Loucy (cell line): ENCODE measurements around the gene TMEM108.

Experiments
- H2AFZ ChIP-seq: fragments of 200-600 bp; sonication (generic); 2 replicates; pipeline ENCODE4 v1.6.0; 2016; ENCODE audit warnings: antibody characterized with exemption, mild to moderate bottlenecking, low read length, moderate library complexity
- H3F3A ChIP-seq: fragments of 200-600 bp; 2 replicates; pipeline ENCODE4 v1.6.0; 2016; ENCODE audit warnings: antibody characterized with exemption, low read depth, mild to moderate bottlenecking
- H3K27me3 ChIP-seq: fragments of 200-600 bp; sonication (generic); 2 replicates; pipeline ENCODE4 v1.6.1; 2014; ENCODE audit warnings: low read length, mild to moderate bottlenecking; ENCODE audit not compliant: insufficient read depth, poor library complexity, severe bottlenecking
- H3K36me3 ChIP-seq: fragments of 200-600 bp; sonication (generic); 2 replicates; pipeline ENCODE4 v1.6.1; 2016; ENCODE audit warnings: low read length; ENCODE audit not compliant: insufficient read depth
- H3K4me1 ChIP-seq: fragments of 200-600 bp; sonication (generic); 2 replicates; pipeline ENCODE4 v1.5.1; 2014; ENCODE audit warnings: low read length, mild to moderate bottlenecking; ENCODE audit not compliant: insufficient read depth, poor library complexity, severe bottlenecking
- H3K4me2 ChIP-seq: fragments of 200-600 bp; sonication (generic); 2 replicates; pipeline ENCODE4 v1.6.0; 2014; ENCODE audit warnings: antibody characterized with exemption, low read length, low read depth, mild to moderate bottlenecking; ENCODE audit not compliant: poor library complexity, severe bottlenecking
- H3K4me3 ChIP-seq: fragments of 200-600 bp; sonication (generic); 2 replicates; pipeline ENCODE4 v1.5.1; 2014; ENCODE audit warnings: low read length, mild to moderate bottlenecking, mixed read lengths; ENCODE audit not compliant: poor library complexity, severe bottlenecking
- H3K79me2 ChIP-seq: fragments of 200-600 bp; sonication (generic); 2 replicates; pipeline ENCODE4 v1.6.1; 2014; ENCODE audit warnings: low read length; ENCODE audit not compliant: insufficient read depth
- H3K9ac ChIP-seq: fragments of 200-600 bp; sonication (generic); 2 replicates; pipeline ENCODE4 v1.6.0; 2014; ENCODE audit warnings: mild to moderate bottlenecking, low read depth, low read length, moderate library complexity; ENCODE audit not compliant: poor library complexity, severe bottlenecking
- H3K9me2 ChIP-seq: fragments of 200-600 bp; sonication (generic); replicated peaks from 2 replicates; pipeline ENCODE4 v1.6.1; 2016; ENCODE audit warnings: low read depth, low read length, mixed read lengths
- H3K9me3 ChIP-seq: fragments of 200-600 bp; sonication (generic); 2 replicates; pipeline ENCODE4 v1.6.1; 2014; ENCODE audit warnings: mild to moderate bottlenecking, antibody characterized with exemption, low read length, low read depth; ENCODE audit not compliant: insufficient read depth
- H4K20me1 ChIP-seq: fragments of 200-600 bp; sonication (generic); 2 replicates; pipeline ENCODE4 v1.6.0; 2014; ENCODE audit warnings: antibody characterized with exemption, low read length, mild to moderate bottlenecking; ENCODE audit not compliant: insufficient read depth, poor library complexity, severe bottlenecking
- EZH2phosphoT487 ChIP-seq: fragments of 200-600 bp; IDR thresholded peaks from 2 replicates; pipeline ENCODE4 v1.6.1; 2018; ENCODE audit warnings: antibody characterized with exemption, mild to moderate bottlenecking, moderate library complexity, borderline replicate concordance
- TF ChIP-seq, protein P1 (sequence below): fragments of 200-600 bp; sonication (generic); conservative IDR thresholded peaks from 2 replicates; pipeline ENCODE4 v1.5.1; 2014; ENCODE audit warnings: mild to moderate bottlenecking, antibody characterized with exemption, low read length

The TMEM108 gene

DNA sequence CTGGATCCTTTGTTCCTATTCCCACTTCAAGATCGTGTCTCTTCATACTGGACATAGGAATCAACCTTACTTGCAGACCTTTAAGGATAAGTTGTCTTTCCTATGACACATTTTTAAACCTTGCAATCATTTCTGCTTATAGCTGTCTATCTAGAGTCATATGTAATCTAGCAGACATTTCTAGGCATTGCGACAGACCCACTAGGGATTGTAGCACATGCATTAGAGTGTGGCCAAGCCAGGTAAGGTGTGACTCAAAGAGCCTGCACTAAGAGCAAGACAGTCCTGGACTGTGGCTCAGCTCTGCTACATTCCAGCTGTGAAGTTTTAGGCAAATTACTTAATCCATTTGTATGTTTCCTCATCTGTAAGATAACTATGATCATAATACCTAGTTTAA lies 322.8 kb downstream of the TMEM108 start:
- H3K36me3 ChIP-seq, result no peaks in the 10 kb centered on the region
- no peak overlapping the region for H3K9ac ChIP-seq
- H3K9me3 ChIP-seq, result no peaks in the 10 kb centered on the region
- TF ChIP-seq EZH2phosphoT487, result no peak
- TF ChIP-seq, protein P1, sequence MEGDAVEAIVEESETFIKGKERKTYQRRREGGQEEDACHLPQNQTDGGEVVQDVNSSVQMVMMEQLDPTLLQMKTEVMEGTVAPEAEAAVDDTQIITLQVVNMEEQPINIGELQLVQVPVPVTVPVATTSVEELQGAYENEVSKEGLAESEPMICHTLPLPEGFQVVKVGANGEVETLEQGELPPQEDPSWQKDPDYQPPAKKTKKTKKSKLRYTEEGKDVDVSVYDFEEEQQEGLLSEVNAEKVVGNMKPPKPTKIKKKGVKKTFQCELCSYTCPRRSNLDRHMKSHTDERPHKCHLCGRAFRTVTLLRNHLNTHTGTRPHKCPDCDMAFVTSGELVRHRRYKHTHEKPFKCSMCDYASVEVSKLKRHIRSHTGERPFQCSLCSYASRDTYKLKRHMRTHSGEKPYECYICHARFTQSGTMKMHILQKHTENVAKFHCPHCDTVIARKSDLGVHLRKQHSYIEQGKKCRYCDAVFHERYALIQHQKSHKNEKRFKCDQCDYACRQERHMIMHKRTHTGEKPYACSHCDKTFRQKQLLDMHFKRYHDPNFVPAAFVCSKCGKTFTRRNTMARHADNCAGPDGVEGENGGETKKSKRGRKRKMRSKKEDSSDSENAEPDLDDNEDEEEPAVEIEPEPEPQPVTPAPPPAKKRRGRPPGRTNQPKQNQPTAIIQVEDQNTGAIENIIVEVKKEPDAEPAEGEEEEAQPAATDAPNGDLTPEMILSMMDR, result no peak
- no peak overlapping the region for H3K4me2 ChIP-seq
- no peak overlapping the region for H2AFZ ChIP-seq
- H4K20me1 ChIP-seq, result no peaks in the 10 kb centered on the region
- no peaks in the 10 kb centered on the region for H3K9me2 ChIP-seq
- H3K4me3 ChIP-seq, result no peak overlapping the region
- no peaks in the 10 kb centered on the region for H3K4me1 ChIP-seq
- H3K27me3 ChIP-seq, result peaks cover 4% of the 10 kb centered on the region
- H3K79me2 ChIP-seq, result no peaks in the 10 kb centered on the region
- H3F3A ChIP-seq, result no peaks in the 10 kb centered on the region

DNA sequence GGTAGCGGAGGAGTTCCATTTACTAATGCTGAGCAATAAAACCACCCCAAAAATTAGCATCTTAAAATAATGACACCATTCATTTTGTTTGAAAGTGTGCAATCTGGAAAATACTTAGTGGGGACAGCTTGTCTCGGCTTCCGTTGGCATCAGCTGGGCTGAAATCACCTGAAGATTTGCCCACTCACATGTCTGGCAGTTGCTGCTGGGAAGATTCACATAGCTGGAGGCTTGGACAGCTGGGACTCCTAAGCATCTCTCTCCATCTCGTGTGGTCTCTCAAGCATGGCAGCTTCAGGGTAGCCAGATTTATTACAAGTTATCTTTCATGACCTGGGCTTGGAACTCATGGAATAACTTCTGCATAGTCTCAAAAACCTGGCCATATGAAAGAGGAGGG lies 323.2 kb downstream of the TMEM108 start:
- no peak overlapping the region for H3K9ac ChIP-seq
- H2AFZ ChIP-seq, result no peak overlapping the region
- no peaks in the 10 kb centered on the region for H3K36me3 ChIP-seq
- no peaks in the 10 kb centered on the region for H3F3A ChIP-seq
- H4K20me1 ChIP-seq, result no peaks in the 10 kb centered on the region
- H3K9me2 ChIP-seq, result no peaks in the 10 kb centered on the region
- no peaks in the 10 kb centered on the region for H3K4me1 ChIP-seq
- no peak overlapping the region for H3K4me2 ChIP-seq
- H3K79me2 ChIP-seq, result no peaks in the 10 kb centered on the region
- peaks cover 4% of the 10 kb centered on the region for H3K27me3 ChIP-seq
- no peaks in the 10 kb centered on the region for H3K9me3 ChIP-seq
- no peak for TF ChIP-seq EZH2phosphoT487
- TF ChIP-seq, protein P1, result no peak
- H3K4me3 ChIP-seq, result no peak overlapping the region

DNA sequence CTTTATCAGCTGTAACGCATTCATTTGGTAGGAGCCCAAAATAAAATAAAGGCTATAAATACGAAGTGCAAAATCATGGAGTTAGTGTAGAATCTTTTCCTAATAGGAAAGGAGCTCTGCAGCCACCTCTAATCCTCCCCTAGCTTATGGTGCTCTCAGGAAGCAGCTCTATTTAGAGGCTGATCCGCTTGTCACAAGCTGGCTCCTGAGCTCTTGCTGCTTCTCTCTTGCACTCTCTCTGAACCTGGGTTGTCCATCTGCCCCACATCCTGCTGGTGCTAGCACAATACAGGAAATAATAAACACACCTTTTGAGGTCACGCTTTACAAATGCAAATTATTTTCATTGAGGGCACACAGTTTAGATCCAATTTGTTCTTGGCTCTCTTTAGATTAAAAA lies 324.3 kb downstream of the TMEM108 start:
- no peak overlapping the region for H3K4me2 ChIP-seq
- no peaks in the 10 kb centered on the region for H3K4me1 ChIP-seq
- no peaks in the 10 kb centered on the region for H3F3A ChIP-seq
- H3K27me3 ChIP-seq, result peaks cover 4% of the 10 kb centered on the region
- TF ChIP-seq EZH2phosphoT487, result no peak
- TF ChIP-seq, protein P1, result no peak
- no peak overlapping the region for H2AFZ ChIP-seq
- no peaks in the 10 kb centered on the region for H3K9me3 ChIP-seq
- H3K9ac ChIP-seq, result no peak overlapping the region
- no peaks in the 10 kb centered on the region for H4K20me1 ChIP-seq
- no peak overlapping the region for H3K4me3 ChIP-seq
- H3K9me2 ChIP-seq, result no peaks in the 10 kb centered on the region
- no peaks in the 10 kb centered on the region for H3K36me3 ChIP-seq
- no peaks in the 10 kb centered on the region for H3K79me2 ChIP-seq
